Right kidney (tissue), 1 donor: ENCODE measurements around the gene TMEM86B.
"Not testable (repeated sequence)": the region's sequence is repeated elsewhere in the genome, so short reads cannot be mapped to it uniquely, and the experiment has no call there.

Source experiments
- DNase-seq: peaks from one replicate; pipeline ENCODE4 v3.0.0-alpha.2; 2016

TMEM86B gene

DNA sequence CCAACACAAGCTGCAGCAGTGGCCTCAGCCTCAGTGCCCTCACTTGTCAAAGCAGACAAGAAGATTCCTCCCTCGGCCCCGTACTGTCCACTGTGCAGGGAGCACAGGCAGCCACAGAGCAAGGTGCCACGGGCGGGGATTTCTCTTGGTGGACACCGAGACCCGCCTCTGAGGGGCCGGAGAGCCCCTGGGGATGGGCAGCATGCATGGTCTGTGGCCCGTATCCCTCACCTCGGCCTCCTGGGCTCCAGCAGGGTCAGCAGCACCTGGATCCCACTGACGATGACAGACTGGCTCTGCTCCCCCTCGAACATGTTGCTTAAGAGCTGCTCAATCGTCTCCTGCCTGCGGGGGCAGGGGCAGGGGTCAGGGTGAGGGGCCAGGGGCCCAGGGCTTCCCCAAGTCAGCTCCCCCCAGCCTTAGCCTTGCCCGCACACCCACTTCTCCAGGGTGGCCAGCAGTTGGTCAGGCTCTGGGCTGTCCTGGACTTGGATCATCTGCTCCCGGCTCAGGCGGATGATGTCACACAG, 13.4 kb upstream of the TMEM86B start:
- no peak for DNase-seq

GRCh38 chr19:55241143-55241934, 12.8 kb upstream of the TMEM86B start:
- no peak for DNase-seq

DNA sequence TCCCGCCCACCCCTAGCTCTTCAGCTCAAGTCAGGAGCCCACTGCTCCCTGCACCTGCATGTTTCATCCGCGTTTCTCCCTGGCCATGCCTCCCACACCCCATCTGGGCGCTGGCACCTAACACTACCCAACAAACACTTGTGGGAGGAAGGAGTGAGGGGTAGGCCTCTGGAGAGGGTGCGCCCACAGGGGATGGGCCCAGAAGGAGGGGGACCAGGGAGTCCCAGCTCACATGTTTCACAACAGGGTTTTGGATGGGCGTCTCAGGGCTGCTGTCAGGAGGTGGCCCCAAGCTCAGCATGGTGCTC, 12.1 kb upstream of the TMEM86B start:
- DNase-seq, result no peak

DNA sequence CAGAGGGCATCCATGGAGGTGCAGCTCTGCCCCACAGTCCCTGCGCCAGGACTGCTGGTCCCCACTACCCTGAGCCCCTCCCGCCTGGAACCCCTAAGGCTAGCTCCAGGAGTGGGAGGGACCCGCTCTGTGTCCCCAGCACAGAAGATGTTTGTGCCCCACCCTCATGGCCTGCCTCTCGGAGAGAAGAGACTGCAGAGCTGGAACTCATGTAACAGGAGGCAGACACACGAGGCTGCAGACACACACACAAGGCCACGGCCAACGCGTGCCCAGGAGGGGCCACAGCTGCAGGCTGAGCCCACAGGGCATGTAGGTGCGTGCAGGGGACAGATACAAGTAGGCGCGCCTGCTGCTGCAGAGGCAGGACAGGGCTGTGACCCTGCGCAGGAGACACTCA, 10.4 kb upstream of the TMEM86B start:
- no peak for DNase-seq

DNA sequence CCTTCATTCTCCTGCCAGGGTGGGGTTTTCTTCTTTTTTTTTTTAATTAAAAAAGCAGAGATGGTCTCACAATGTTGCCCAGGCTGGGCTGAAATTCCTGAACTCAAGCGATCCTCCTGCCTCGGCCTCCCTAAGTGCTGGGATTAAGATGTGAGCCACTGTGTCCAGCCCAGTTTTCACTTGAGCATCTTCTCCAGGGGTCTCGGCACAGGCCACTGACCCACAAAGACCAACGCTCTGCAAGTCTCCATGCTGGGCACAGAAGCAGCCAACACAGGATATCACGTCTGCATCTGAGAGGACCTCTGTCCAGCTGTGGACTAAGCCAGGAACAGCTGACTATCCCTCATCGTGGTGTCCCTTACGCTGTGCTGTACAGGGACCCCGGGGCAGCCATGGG, 9.5 kb upstream of the TMEM86B start:
- no peak for DNase-seq

DNA sequence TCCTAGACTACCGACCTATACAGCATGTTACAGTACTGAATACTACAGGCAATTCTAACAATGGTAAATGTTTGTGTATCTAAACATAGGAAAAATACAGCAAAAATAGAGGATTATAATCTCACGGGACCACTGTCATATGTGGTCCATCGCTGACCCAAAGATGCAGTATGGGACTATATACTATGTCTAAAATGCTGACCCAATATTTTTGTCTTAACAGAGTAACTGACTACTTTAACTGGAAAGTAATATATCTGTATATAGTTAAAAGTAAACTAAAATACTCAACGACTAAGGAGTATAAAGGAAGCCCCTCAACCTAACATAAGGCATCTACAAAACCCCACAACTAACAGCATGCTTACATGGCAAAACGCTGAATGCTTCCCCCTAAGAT, 4.4 kb upstream of the TMEM86B start:
- DNase-seq, result no peak

- DNase-seq, result no peak
These were observed 3.7 kb upstream of the TMEM86B start for GRCh38 chr19:55232286-55232602.

DNA sequence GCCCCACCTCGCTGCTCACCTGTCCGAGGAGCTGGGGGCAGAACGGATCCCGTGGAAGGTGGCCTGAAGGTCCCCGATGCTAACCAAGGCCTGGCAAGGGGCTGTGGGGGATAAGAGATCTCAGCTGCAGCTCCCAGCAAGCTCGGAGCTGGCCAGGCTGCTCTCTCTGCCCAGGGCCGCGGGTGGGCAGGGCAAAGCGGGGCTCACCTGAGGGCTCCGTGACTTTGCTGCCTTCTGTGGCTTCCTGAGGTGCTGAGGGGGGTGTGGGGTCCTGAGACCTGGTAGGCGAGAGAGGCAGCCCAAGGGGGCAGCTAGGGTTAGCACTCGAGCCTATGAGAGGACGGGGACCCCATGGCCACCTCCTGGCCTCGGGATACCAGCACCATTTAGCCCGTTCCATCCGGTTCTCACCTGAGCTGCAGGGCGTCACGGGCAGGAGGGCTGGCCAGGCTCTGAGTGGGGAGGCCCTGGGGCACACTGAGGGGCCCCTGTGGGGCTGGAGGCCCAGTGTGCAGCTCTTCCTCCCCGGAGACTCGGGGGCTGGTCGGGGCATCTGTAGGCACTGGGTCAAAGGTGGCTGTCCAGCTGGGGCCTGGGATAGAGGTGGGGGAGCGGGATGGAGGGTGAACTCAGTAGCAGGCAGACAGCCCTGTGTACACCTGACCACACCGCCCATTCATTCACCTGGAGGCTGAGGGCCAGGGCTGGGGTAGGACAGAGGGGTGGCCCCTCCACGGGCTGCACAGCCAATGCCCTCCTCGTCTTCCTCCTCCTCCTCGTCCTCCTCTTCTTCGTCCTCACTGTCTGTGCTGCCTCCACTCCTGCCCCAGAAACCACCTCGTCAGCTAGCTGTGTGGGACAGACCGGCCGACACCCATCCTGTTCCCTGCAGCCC, 3.1 kb upstream of the TMEM86B start:
- no peak for DNase-seq

- no peak for DNase-seq
These were observed 2.2 kb upstream of the TMEM86B start for GRCh38 chr19:55230780-55231179.

DNA sequence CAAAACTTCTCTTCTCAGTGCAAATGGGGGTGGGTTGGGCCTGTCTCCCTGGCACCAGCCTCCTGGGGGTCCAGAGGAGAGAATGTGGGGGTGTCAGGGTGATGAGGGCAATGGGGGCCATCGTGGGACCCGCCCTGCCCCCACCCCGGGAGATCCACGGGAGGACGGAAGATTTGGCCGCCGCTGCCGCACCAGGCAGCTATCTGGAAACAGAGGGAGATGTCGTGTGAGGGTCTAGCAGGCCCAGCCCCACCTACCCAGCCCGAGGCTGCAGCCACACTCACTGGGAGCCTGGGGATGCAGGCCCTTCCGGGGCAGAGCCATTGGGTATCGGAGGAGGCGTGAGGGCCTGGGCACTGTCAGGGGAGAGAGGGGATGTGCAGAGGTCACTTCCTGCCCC, 1.8 kb upstream of the TMEM86B start:
- DNase-seq, result no peak

DNA sequence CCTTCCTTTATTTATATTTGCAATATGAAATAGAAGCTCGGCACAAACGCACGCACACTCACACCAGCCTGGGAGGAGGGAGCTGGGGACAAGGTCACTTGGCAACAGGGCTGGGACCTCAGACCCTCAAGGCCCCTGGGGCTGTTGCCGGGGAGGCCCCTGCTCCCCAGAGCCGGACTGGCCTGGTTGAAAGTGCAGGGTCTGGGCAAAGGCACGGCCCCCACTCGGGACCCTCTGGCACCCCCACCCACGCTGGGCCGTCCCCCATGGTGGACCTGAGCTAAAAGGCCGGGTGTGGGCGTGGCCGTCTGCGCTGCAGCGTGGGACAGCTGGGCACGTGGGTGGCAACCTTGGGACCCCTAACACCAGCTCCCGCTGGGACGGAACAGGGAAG, 1.2 kb upstream of the TMEM86B start:
- no peak for DNase-seq

- DNase-seq, result no peak
These were observed 704 bp upstream of the TMEM86B start for GRCh38 chr19:55229145-55229788.

DNA sequence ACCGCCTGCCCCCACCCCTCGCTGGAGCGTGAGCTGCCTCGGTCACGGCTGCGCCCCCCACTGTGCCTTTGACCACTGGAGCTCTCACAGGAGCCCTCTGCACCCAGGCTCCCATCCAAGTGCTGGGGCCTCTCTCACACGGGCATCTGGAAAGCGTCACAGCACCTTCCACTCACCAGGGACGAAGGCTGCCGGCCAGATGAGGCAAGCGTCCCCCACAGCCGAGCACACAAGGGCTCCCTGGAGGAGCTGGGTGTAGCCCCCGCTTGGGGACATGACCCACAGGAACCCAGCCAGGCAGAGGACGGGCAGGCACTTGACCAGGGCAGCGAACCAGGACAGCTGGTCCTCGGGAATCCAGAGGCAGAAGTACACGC, 560 bp downstream of the TMEM86B start:
- DNase-seq, result no peak

GRCh38 chr19:55227241-55228014, 1.1 kb downstream of the TMEM86B start:
- no peak for DNase-seq

DNA sequence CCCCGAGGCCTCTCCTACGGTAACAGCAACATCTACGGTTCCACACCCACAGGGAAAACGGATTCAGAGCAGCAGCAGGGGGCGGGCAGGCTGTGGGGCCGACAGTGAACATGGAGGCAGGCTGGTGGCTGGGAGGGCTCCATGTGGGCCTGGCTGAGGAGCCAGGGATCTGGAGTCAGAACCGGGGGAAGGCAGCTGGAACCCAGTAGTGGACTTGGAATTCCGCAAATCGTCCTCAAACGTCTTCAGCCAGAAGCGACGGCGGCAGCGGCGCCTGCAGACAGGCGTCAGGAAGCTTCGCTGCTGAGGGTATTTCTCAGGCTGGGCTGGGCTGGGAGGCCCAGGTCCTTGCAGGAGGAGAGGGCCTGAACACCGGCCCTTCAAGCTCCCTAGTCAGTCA, 1.8 kb downstream of the TMEM86B start:
- DNase-seq, result no peak

GRCh38 chr19:55226273-55226672, 2.3 kb downstream of the TMEM86B start:
- no peak for DNase-seq

GRCh38 chr19:55225415-55225958, 3.1 kb downstream of the TMEM86B start:
- no peak for DNase-seq

DNA sequence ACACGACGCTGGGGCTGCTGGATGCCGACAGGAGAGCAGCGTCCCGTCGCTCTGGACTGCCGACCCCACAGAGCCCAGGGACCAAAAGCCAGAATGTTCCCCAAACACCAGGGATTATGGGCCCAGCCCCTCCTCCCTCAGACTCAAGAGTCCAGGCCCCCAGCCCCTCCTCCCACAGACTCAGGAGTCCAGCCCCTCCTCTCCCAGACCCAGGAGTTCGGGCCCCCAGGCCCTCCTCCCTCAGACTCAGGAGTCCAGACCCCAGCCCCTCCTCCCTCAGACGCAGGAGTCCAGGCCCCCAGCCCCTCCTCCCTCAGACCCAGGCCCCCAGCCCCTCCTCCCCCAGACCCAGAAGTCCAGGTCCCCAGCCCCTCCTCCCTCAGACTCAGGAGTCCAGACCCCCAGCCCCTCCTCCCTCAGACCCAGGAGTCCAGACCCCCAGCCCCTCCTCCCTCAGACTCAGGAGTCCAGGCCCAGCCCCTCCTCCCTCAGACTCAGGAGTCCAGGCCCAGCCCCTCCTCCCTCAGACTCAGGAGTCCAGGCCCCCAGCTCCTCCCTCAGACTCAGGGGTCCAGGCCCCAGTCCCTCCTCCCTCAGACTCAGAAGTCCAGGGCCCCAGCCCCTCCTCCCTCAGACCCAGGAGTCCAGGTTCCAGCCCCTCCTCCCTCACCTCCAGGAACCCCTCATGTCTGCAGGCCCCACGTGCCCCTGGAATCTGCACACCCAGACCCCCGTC, 3.7 kb downstream of the TMEM86B start:
- DNase-seq, result not testable (repeated sequence)

DNA sequence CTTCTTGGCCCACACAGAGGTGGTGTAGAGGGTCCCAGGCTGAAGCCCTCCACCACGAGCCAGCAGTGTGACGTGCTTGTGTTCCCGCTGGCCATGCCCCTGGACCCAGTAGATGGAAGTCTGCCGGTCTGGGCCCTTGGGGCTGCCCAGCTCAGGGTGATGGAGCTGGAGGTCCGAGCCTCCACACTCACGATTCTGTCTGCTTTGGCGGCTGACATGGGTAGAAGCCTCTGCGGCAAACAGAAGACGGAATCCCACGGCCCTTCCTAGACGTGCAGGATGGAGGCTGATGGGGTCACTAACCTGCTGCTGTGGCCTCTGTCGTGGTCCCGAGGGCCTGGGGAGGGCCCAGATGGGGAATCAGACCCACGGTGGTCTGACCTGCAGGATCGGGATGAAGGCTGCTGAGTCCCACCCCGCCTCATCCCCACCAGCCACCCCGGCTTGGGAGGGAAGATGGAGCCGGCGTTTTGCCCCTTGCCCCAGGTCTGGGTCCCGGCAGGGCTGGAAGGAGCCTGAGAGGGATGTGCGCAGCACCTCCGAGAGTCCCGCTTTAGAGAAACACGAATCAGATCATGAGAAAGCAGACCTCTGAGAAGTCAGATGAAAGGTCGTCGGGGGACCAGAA, 4.4 kb downstream of the TMEM86B start:
- no peak for DNase-seq

DNA sequence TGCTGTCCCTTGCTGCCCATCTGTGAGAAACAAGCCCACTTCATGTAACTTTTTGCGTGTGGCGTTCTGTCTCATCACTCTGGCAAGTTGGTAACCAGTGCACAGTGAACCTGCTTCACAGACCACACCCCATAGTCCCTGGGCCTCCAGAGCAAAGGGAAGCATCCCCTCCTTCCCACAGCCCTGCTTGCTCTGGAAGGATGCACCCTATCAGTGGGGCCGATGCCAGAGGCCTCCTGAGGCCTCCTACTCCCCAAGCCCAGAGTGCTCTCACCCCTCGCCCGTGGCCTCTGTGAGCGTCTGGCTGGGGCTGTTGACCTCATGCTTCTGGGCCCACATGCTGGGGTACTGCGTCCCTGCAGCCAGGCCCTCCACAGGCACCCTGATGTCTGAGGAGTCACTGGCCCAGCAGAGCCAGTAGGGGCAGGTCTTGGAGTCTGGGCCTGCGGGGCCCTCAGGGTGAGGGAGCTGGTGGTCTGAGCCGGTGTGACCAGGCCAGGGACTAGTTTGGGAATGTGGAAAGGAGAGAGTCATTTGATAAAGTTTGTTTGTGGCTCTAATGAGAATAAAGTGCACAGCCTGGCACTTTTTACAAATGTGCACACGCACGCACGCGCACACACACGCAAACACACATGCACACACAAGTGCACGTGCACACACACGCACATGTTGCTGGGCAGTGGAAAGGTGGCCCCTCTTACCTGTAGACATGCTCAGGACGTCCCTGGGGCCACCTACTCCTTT, 5.1 kb downstream of the TMEM86B start:
- DNase-seq, result no peak
